ENCODE results near the gene DMBX1. TPM values are rescaled to one million over a fixed set of nuclear protein-coding genes. Genes with fewer than 3 reads are reported as not detected.

Gene DMBX1
- total RNA-seq, 4 donors from 2014 or later, result 0.25 to 0.55 (median 0.30) TPM; not detected in 1

DNA sequence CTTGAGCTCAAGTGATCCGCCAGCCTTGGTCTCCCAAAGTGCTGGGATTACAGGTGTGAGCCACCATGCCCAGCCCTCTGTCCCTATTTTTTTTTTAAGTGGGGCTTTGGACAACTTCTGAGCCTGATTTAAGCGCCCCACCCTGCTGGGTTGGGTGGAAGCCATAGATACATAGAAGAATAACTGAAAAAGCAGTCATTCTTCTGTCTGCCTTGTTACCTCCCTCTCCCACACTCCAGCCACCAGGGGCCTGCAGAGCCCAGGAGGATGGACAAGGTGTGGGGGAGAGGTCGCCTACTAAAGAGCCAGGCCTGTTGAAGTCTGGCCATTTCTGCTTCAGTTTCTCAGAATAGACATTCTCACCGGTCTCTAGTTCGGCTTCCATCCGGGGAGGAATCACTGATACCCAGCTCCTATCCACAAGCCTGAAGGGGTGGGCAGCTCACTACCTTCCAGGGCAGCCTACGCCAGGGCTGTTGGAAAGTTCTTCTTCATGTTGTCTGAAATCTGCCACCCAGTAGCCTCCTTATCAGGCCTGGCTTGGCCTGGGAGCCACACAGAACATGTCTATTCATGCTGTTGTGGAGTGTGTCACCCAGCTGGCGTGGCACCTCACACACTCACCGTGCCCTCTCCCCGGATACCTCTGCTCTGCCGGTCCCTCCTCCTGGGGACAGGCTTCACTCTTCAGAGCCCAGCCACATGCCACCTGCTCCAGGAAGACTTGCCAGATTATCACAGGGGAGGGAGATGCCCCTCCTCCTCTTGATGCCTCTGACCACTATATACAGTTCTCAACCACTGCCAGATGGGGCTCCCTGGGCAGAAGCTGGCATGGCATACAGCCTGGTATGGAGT lies 34.1 kb downstream of the DMBX1 start:
- Histone ChIP-seq H3K27ac (no peak overlapping the region), H3K27me3 (peaks cover 23% of the 10 kb centered on the region), H3K4me3 (no peak overlapping the region), H3K9me3 (no peaks in the 10 kb centered on the region), H3K4me1 (peaks cover 35% of the 10 kb centered on the region), H3K36me3 (no peaks in the 10 kb centered on the region)
- no peak for DNase-seq (ENCODE audit: low spot score in 2 of 2)
- TF ChIP-seq POLR2A (IDR thresholded peaks at IDR 0.05), result no peak
- 74% methylated on average over 11 of the region's 11 CpGs for WGBS

DNA sequence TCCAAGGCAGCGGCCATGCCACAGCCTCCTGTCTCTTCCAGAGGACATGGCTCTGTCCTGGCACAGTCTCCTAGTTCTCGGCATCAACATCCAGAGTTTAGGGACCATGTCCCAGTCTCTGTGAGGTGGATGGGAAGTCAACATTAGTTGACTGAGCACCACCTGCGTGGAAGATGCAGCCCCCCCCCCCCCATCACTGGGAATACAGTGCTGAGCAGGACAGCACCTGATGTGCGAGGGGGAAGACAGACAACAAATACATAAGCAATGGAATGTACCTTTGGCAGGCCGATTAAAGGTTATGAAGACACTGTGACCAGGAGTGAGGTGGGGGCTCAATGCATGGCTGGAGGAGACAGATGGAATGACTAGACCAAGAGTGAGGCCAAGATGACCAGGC lies 35.2 kb downstream of the DMBX1 start:
- no peak for TF ChIP-seq EP300 (IDR thresholded peaks at IDR 0.05)
- TF ChIP-seq POLR2A (IDR thresholded peaks at IDR 0.05), result no peak
- TF ChIP-seq POLR2AphosphoS5 (IDR thresholded peaks at IDR 0.05), result no peak
- TF ChIP-seq, protein P1, sequence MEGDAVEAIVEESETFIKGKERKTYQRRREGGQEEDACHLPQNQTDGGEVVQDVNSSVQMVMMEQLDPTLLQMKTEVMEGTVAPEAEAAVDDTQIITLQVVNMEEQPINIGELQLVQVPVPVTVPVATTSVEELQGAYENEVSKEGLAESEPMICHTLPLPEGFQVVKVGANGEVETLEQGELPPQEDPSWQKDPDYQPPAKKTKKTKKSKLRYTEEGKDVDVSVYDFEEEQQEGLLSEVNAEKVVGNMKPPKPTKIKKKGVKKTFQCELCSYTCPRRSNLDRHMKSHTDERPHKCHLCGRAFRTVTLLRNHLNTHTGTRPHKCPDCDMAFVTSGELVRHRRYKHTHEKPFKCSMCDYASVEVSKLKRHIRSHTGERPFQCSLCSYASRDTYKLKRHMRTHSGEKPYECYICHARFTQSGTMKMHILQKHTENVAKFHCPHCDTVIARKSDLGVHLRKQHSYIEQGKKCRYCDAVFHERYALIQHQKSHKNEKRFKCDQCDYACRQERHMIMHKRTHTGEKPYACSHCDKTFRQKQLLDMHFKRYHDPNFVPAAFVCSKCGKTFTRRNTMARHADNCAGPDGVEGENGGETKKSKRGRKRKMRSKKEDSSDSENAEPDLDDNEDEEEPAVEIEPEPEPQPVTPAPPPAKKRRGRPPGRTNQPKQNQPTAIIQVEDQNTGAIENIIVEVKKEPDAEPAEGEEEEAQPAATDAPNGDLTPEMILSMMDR (IDR thresholded peaks at IDR 0.05), result no peak
- Histone ChIP-seq H3K36me3 (no peaks in the 10 kb centered on the region), H3K4me1 (peaks cover 35% of the 10 kb centered on the region), H3K9me3 (no peaks in the 10 kb centered on the region), H3K27ac (no peak overlapping the region), H3K4me3 (no peak overlapping the region), H3K27me3 (peaks cover 20% of the 10 kb centered on the region)
- WGBS, result 88% methylated on average over 5 of the region's 5 CpGs
- DNase-seq (ENCODE audit: low spot score in 2 of 2), result no peak

DNA sequence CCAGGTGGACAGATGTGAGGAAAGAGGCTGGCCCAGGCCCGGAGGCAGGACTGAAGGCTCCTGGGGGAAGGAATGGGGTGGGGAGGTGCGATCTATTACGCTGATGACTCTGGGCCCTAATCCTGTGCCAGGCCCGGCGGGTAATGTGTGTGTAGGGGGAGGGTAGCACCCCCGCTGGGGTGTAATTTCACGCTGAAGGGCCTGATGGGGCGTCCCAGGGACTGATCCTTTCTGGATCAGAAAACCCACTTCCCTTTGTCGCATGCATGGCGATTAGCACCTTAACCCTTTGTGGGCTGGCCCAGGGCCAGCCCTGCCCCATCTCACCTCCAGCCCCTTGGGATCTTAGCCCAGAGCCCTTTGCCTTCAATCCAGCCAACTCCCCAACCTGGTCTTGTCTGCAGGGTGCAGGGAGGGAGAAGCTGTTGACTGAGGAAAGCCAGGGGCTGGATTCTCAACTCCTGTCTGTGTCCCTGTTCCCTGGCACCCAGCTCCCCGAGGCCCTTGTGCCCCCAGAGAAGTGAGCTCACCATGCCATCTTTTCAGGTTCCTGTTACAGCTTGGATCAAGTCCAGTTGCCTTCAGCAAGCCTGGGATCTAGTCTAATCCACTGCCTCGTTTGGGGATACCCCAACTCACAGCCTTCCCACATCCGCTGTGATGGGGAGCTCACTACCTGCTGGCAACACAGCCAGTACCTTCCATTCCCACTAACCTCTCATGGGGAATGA lies 35.8 kb downstream of the DMBX1 start:
- TF ChIP-seq POLR2A (IDR thresholded peaks at IDR 0.05), result no peak
- TF ChIP-seq POLR2AphosphoS5 (IDR thresholded peaks at IDR 0.05), result no peak
- no peak for TF ChIP-seq EP300 (IDR thresholded peaks at IDR 0.05)
- TF ChIP-seq, protein P1 (IDR thresholded peaks at IDR 0.05), result no peak
- H3K27ac ChIP-seq, result no peak overlapping the region
- H3K36me3 ChIP-seq, result no peaks in the 10 kb centered on the region
- no peaks in the 10 kb centered on the region for H3K9me3 ChIP-seq
- H3K27me3 ChIP-seq, result peaks cover 21% of the 10 kb centered on the region
- DNase-seq (ENCODE audit: low spot score in 2 of 2), result no peak
- H3K4me1 ChIP-seq, result peaks cover 35% of the 10 kb centered on the region
- WGBS, result 69% methylated on average over 12 of the region's 13 CpGs
- H3K4me3 ChIP-seq, result no peak overlapping the region

DNA sequence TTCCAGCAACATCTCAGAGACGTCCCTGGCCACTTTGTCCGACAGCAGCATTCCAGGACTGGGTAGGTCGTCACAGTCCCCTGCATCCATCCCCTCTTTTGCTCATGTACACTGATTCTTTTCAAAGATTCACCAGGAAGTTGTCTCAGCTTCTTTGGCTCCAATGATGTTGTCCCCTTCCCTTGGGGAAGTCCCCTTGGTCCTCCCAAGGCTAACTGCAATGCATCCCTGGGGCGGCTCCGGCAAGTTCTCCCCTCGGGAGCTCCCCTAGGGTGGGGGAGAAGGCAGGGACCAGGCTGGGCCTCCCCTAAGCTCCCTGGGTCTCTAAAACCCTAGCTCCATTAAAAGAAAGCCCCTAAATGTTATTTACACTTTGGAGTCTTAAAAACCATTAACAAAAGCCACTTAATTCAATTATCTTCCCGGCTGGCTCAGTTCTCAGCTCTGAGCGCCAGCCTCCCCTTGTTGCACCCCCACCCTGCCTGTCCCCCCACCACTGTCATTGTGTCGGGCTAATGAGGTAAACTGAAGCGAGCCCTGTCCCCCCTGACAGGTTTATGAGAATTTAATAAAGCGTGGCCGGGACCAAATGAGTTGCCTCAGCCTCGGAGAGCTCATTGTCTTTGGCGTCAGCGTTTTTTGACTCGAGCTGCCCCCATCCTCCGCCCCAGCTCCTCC lies 36.5 kb downstream of the DMBX1 start:
- no peaks in the 10 kb centered on the region for H3K36me3 ChIP-seq
- peaks cover 35% of the 10 kb centered on the region for H3K4me1 ChIP-seq

DNA sequence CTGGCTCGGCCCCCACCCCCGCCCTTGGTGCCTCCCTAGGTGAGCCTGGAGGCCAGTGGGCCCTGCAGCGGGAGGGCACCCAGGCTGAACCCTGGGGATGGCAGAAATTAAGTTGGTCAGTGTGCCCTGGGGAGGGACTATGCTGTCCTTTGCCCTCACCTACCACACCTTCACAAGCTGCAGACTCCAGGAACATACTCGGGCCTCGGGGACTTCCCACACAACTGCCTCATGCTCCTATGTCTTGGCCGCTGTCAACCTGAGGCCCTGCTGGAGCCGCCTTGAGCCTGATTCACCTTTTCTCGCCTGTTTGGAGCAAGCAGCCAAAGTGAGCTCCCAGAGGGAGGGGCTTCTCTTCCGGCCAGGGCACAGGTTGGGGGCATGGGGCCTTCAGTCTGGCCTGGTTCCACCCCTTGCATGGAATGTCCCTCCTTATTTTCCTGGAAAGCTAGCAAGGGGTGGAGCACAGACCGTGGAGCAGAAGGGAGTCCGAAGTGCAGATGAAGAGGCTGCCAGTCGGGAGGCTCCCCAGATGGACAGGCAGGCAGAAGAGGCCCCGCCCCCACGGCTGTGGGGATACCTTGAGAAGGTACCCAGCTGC lies 37.2 kb downstream of the DMBX1 start:
- no peak for DNase-seq (ENCODE audit: low spot score in 2 of 2)
- Histone ChIP-seq H3K4me3 (no peak overlapping the region), H3K9me3 (no peaks in the 10 kb centered on the region), H3K4me1 (peaks cover 34% of the 10 kb centered on the region), H3K27me3 (peaks cover 30% of the 10 kb centered on the region), H3K36me3 (no peaks in the 10 kb centered on the region), H3K27ac (no peak overlapping the region)
- WGBS, result 42% methylated on average over 6 of the region's 14 CpGs
- no peak for TF ChIP-seq POLR2AphosphoS5 (IDR thresholded peaks at IDR 0.05)
- TF ChIP-seq, protein P1 (IDR thresholded peaks at IDR 0.05), result no peak
- no peak for TF ChIP-seq POLR2A (IDR thresholded peaks at IDR 0.05)
- no peak for TF ChIP-seq EP300 (IDR thresholded peaks at IDR 0.05)

More for the DNA sequence above, 36.5 kb downstream of the DMBX1 start:
- 70% methylated on average over 17 of the region's 17 CpGs for WGBS
- no peak for TF ChIP-seq POLR2A (IDR thresholded peaks at IDR 0.05)
- no peak for TF ChIP-seq POLR2AphosphoS5 (IDR thresholded peaks at IDR 0.05)
- TF ChIP-seq EP300 (IDR thresholded peaks at IDR 0.05), result no peak
- TF ChIP-seq, protein P1 (IDR thresholded peaks at IDR 0.05), result no peak
- Histone ChIP-seq H3K27ac (no peak overlapping the region), H3K4me3 (no peak overlapping the region), H3K27me3 (peaks cover 24% of the 10 kb centered on the region), H3K9me3 (no peaks in the 10 kb centered on the region)
- DNase-seq (ENCODE audit: low spot score in 2 of 2), result no peak

Measured in suprapubic skin (tissue), 4 donors.